Sciatic nerve (tissue), 2 donors: ENCODE results near the gene PRDM8. TPM values are rescaled to one million over a fixed set of nuclear protein-coding genes. Genes with fewer than 3 reads are reported as not detected.
A peak's percentile ranks its signal among the peaks of the same experiment; 100 is the strongest.
"Not testable (repeated sequence)": the region's sequence is repeated elsewhere in the genome, so short reads cannot be mapped to it uniquely, and the experiment has no call there.

ENCODE experiments used
- ATAC-seq: fragments of 200-7000 bp; cut with Tn5 transposase; one replicate; pipeline ENCODE4 v1.9.1; 2020; ENCODE audit warnings: mild to moderate bottlenecking, moderate library complexity
- DNase-seq: peaks from one replicate; pipeline ENCODE4 v3.0.0-alpha.2; 2020; ENCODE audit warnings: low spot score
- intact Hi-C: fragments of 100-400 bp; cut with DNase I; formaldehyde crosslinking; loops from one replicate; pipeline ENCODE4 v1.14.2; 2022
- total RNA-seq: library from RNA; stranded (reverse); fragmentation: NEBNext Ultra II Directional; extraction: Animal tissue kit (Norgen Biotek cat#: 25700); gene quantifications from one replicate; pipeline ENCODE4 v1.2.1, GENCODE V29; 2021
- donor health status: DM: no; HTN: no; CAD: no.
- donor health status: DM: no; HTN: no; CAD: no.

The PRDM8 gene
- total RNA-seq, result 8.0 TPM

- ATAC-seq, result no peak
- no peak for DNase-seq
- intact Hi-C loops, result no loop called here
Measured at GRCh38 chr4:80196922-80197573, at the start of gene PRDM8. Gene PRDM8 (plus strand): TSS chr4:80197503. CDS start chr4:80200081, 2,578 bp downstream.

GRCh38 chr4:80150387-80151180, 46.7 kb upstream of the PRDM8 start:
- ATAC-seq (no peak), DNase-seq (no peak)
- intact Hi-C loops, result no loop called here

GRCh38 chr4:80151981-80152380, 45.3 kb upstream of the PRDM8 start:
- intact Hi-C loops, result no loop called here

GRCh38 chr4:80153874-80154544, 43.3 kb upstream of the PRDM8 start:
- DNase-seq (no peak), ATAC-seq (peak; percentile 80)
- intact Hi-C loops, result no loop called here

More at GRCh38 chr4:80151981-80152380, 45.3 kb upstream of the PRDM8 start:
- no peak for ATAC-seq
- no peak for DNase-seq

- DNase-seq (no peak), ATAC-seq (peak; percentile 82)
- intact Hi-C loops, result no loop called here
Measured at GRCh38 chr4:80154545-80154933, 42.8 kb upstream of the PRDM8 start.

- ATAC-seq, result no peak
- intact Hi-C loops, result no loop called here
Measured at GRCh38 chr4:80155316-80155982, 41.9 kb upstream of the PRDM8 start.

GRCh38 chr4:80156410-80156809, 40.9 kb upstream of the PRDM8 start:
- intact Hi-C loops, result no loop called here
- no peak for DNase-seq
- no peak for ATAC-seq

More at GRCh38 chr4:80155316-80155982, 41.9 kb upstream of the PRDM8 start:
- DNase-seq, result no peak

GRCh38 chr4:80161413-80162058, 35.8 kb upstream of the PRDM8 start:
- ATAC-seq (no peak), DNase-seq (no peak)
- intact Hi-C loops, result no loop called here

GRCh38 chr4:80162418-80162817, 34.9 kb upstream of the PRDM8 start:
- no peak for ATAC-seq
- DNase-seq, result no peak
- intact Hi-C loops, result no loop called here

GRCh38 chr4:80165855-80166254, 31.4 kb upstream of the PRDM8 start:
- intact Hi-C loops, result no loop called here
- DNase-seq, result no peak
- ATAC-seq, result no peak

- DNase-seq (no peak), ATAC-seq (no peak)
- intact Hi-C loops, result no loop called here
Measured at GRCh38 chr4:80171251-80171650, 26.1 kb upstream of the PRDM8 start.

GRCh38 chr4:80171656-80172055, 25.6 kb upstream of the PRDM8 start:
- DNase-seq (no peak), ATAC-seq (no peak)
- intact Hi-C loops, result no loop called here

GRCh38 chr4:80172203-80172602, 25.1 kb upstream of the PRDM8 start:
- intact Hi-C loops, result no loop called here
- DNase-seq (no peak), ATAC-seq (no peak)

- DNase-seq, result no peak
- intact Hi-C loops, result no loop called here
- ATAC-seq, result peak; percentile 46
Measured at GRCh38 chr4:80173401-80173800, 23.9 kb upstream of the PRDM8 start.

- DNase-seq (no peak), ATAC-seq (no peak)
- intact Hi-C loops, result no loop called here
Measured at GRCh38 chr4:80173841-80174240, 23.5 kb upstream of the PRDM8 start.

GRCh38 chr4:80177793-80178192, 19.5 kb upstream of the PRDM8 start:
- intact Hi-C loops, DNase-seq, ATAC-seq: not testable (repeated sequence)

GRCh38 chr4:80178964-80179363, 18.3 kb upstream of the PRDM8 start:
- DNase-seq (no peak), ATAC-seq (no peak)
- intact Hi-C loops, result no loop called here

GRCh38 chr4:80179637-80180161, 17.6 kb upstream of the PRDM8 start:
- intact Hi-C loops, result no loop called here
- DNase-seq (no peak), ATAC-seq (no peak)

- DNase-seq (no peak), ATAC-seq (no peak)
- intact Hi-C loops, result no loop called here
Measured at GRCh38 chr4:80180743-80181142, 16.6 kb upstream of the PRDM8 start.
